Progenitor cell of endocrine pancreas (in vitro differentiated cells): ENCODE measurements around the gene DPP10. TPM values are rescaled to one million over a fixed set of nuclear protein-coding genes. Genes with fewer than 3 reads are reported as not detected.
"Not testable (repeated sequence)": the region's sequence is repeated elsewhere in the genome, so short reads cannot be mapped to it uniquely, and the experiment has no call there.

Source experiments
- DNase-seq: peaks from one replicate; pipeline ENCODE4 v3.0.0; 2021; ENCODE audit warnings: low spot score; ENCODE audit not compliant: unreplicated experiment
- H3K27ac Mint-ChIP-seq: 2 replicates; pipeline ENCODE4 v1.8.0; 2021; ENCODE audit warnings: mild to moderate bottlenecking, moderate library complexity, mixed read lengths
- H3K27me3 Mint-ChIP-seq: 2 replicates; pipeline ENCODE4 v1.8.0; 2021; ENCODE audit warnings: mixed read lengths
- H3K36me3 Mint-ChIP-seq: 2 replicates; pipeline ENCODE4 v1.8.0; 2022; ENCODE audit warnings: mixed read lengths; ENCODE audit not compliant: insufficient read depth
- H3K4me1 Mint-ChIP-seq: 2 replicates; pipeline ENCODE4 v1.8.0; 2021; ENCODE audit warnings: low read depth, mixed read lengths
- H3K4me3 Mint-ChIP-seq: 2 replicates; pipeline ENCODE4 v1.8.0; 2021; ENCODE audit warnings: low read depth, mild to moderate bottlenecking, moderate library complexity, mixed read lengths
- H3K9me3 Mint-ChIP-seq: 2 replicates; pipeline ENCODE4 v1.8.0; 2021; ENCODE audit warnings: low read depth, mixed read lengths
- total RNA-seq: library from RNA; stranded (reverse); gene quantifications from 2 replicates; pipeline ENCODE4 v1.2.1, GENCODE V29; 2021
- TF ChIP-seq, protein P1 (sequence below): fragments of 200-600 bp; sonication (generic); IDR thresholded peaks from one replicate; pipeline ENCODE4 v1.5.0; 2021; ENCODE audit warnings: antibody characterized with exemption, mild to moderate bottlenecking; ENCODE audit not compliant: unreplicated experiment

DPP10 gene
- total RNA-seq, 1 donor from 2014 or later: 44.6 TPM

DNA sequence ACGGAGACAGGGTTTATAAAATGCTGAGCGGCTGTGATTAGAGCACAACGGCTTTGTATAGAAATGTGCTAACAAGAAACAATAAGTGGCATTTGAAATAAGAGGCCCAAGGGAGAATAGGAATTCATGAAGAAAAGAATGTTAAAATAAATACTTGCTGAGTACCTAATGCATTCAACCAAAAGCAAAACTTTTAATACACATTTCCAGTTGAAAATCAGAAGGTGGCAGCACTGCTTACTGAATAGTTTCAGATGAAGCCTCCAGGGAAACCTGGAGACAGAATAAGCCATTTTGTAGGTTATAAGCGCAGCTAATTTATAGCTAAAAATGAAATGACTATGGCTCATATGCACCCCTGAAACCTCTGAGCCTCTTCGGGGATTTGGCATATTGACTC is 286.6 kb downstream of the DPP10 start:
- TF ChIP-seq, protein P1, sequence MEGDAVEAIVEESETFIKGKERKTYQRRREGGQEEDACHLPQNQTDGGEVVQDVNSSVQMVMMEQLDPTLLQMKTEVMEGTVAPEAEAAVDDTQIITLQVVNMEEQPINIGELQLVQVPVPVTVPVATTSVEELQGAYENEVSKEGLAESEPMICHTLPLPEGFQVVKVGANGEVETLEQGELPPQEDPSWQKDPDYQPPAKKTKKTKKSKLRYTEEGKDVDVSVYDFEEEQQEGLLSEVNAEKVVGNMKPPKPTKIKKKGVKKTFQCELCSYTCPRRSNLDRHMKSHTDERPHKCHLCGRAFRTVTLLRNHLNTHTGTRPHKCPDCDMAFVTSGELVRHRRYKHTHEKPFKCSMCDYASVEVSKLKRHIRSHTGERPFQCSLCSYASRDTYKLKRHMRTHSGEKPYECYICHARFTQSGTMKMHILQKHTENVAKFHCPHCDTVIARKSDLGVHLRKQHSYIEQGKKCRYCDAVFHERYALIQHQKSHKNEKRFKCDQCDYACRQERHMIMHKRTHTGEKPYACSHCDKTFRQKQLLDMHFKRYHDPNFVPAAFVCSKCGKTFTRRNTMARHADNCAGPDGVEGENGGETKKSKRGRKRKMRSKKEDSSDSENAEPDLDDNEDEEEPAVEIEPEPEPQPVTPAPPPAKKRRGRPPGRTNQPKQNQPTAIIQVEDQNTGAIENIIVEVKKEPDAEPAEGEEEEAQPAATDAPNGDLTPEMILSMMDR: peak; percentile 48
- no peak for DNase-seq
- Mint-ChIP-seq H3K4me3 (no peak overlapping the region), H3K36me3 (no peaks in the 10 kb centered on the region), H3K4me1 (peaks cover 9% of the 10 kb centered on the region), H3K27ac (no peak overlapping the region), H3K9me3 (no peaks in the 10 kb centered on the region), H3K27me3 (no peaks in the 10 kb centered on the region)

DNA sequence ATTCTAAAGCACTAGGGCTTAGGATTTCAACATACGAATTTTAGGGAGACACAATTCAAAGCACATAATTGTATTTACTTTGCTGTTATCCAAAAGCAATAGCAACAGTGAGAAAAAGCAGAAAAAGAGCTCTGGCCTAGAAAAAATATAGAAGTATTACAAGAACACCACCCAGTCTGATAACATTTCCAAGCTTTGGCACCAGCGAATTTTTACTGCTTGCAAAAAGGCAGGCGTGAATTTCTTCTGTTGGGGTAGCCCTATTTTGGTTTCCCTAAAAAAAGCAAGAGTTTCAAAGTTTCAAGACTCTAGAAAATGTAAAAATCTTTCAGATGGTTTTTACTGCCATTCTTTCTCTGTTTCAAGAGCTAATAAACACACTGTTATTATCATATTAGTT is 292.7 kb downstream of the DPP10 start:
- TF ChIP-seq, protein P1: no peak
- peaks cover 11% of the 10 kb centered on the region for H3K4me1 Mint-ChIP-seq
- H3K27me3 Mint-ChIP-seq: no peaks in the 10 kb centered on the region
- no peaks in the 10 kb centered on the region for H3K36me3 Mint-ChIP-seq
- H3K4me3 Mint-ChIP-seq: no peak overlapping the region
- no peak for DNase-seq
- H3K9me3 Mint-ChIP-seq: peaks cover 3% of the 10 kb centered on the region
- H3K27ac Mint-ChIP-seq: no peak overlapping the region

DNA sequence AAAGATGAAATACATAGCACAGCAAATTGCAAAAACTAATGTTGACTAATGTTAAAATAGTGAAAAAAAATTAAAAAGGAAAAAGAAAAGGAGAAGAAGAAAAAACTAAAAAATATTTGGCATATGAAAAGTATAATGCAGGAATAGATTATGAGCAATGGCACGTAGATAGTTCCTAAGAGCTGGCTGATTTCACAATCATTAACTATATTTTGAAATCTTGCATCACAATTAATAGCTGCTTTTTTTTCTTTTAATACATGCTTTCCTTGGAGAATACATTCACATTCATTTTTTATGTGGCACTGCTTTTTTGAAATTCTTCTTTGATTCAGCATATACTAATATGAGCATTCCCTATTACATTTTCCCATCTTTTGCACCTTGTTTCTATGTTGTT is 299.8 kb downstream of the DPP10 start:
- Mint-ChIP-seq H3K27me3 (no peaks in the 10 kb centered on the region), H3K36me3 (no peaks in the 10 kb centered on the region)

DNA sequence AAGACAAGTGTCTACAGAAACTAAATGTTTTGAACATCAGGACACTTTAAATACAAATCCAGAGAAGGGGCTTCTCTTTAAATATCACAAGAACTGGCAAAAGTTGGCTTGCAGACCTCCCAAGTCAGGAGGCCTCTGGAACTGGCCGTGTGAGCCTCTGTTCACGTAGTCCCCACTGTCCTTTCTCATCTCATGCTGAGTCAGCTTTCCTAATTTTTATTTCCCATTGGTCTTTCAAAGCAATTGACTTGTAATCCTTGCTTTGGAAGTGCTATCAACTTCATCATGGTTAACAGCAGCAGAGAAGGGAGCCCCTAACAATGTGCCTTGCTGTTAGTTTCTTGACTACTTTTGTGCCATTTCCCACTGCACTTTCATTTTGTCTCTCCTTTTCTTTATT is 303.3 kb downstream of the DPP10 start:
- Mint-ChIP-seq H3K36me3 (no peaks in the 10 kb centered on the region), H3K4me1 (peaks cover 3% of the 10 kb centered on the region), H3K9me3 (no peaks in the 10 kb centered on the region), H3K4me3 (no peak overlapping the region), H3K27me3 (no peaks in the 10 kb centered on the region), H3K27ac (no peak overlapping the region)
- no peak for DNase-seq
- TF ChIP-seq, protein P1: no peak

More for the DNA sequence above, 299.8 kb downstream of the DPP10 start:
- TF ChIP-seq, protein P1: no peak
- Mint-ChIP-seq H3K4me3 (no peak overlapping the region), H3K4me1 (peaks cover 3% of the 10 kb centered on the region), H3K9me3 (no peaks in the 10 kb centered on the region), H3K27ac (no peak overlapping the region)
- no peak for DNase-seq

DNA sequence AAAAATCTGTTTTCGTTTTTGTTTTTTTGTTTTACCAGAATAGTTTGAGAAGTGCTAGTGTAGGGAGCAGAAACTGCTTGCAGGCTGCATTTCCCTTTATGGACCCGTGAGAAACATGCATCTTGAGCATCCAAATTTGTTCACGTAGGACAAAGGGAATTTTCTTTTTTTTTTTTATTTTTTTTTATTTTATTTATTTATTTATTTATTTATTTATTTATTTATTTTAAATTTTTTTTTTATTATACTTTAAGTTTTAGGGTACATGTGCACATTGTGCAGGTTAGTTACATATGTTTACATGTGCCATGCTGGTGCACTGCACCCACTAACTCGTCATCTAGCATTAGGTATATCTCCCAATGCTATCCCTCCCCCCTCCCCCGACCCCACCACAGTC is 305.7 kb downstream of the DPP10 start:
- not testable (repeated sequence) for H3K27me3 Mint-ChIP-seq, H3K36me3 Mint-ChIP-seq, H3K4me1 Mint-ChIP-seq, H3K4me3 Mint-ChIP-seq, H3K27ac Mint-ChIP-seq, DNase-seq, H3K9me3 Mint-ChIP-seq

DNA sequence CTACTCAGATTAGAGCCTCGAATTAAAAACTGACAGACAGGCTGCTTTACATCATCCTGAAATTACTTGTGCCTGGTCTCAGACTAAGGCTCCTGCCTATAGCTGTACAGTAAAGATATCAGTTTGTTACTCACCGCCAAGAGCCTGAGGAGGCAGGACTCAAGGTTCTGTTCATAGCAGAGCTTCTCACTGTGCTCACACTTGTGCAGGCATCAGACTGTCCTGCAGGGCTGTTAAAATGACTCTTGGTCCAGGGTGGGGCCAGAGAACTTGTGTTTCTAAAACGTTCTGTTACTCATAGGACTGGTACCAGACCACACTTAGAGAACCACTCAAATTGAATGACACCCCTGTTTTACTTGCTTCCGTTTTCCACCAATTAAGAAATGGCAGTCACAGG is 310.0 kb downstream of the DPP10 start:
- TF ChIP-seq, protein P1: no peak
- no peaks in the 10 kb centered on the region for H3K36me3 Mint-ChIP-seq
- no peak overlapping the region for H3K4me3 Mint-ChIP-seq
- no peak overlapping the region for H3K27ac Mint-ChIP-seq
- peaks cover 15% of the 10 kb centered on the region for H3K27me3 Mint-ChIP-seq
- H3K4me1 Mint-ChIP-seq: peaks cover 18% of the 10 kb centered on the region
- no peaks in the 10 kb centered on the region for H3K9me3 Mint-ChIP-seq
- DNase-seq: no peak
